Stimulated activated naive B cell treated with anti-CD40 and anti-IgM and Interleukin-4, amounts not matched to agents 10 μg/mL and 1 μg/mL and 100 μg/mL, for 72 hours (primary cell): ENCODE results near the gene TYROBP.
"Not testable (repeated sequence)": the region's sequence is repeated elsewhere in the genome, so short reads cannot be mapped to it uniquely, and the experiment has no call there.

Experiments used
- ATAC-seq, 2 donors: fragments of 150-1000 bp; cut with Tn5 transposase; replicated peaks; 2 replicates each; pipeline ENCODE4 v1.10.0; 2021; ENCODE audit warnings: moderate library complexity in 1 of 2
- DNase-seq: peaks from one replicate; pipeline ENCODE4 v3.0.0; 2021
- H3K27ac Mint-ChIP-seq: one replicate; pipeline ENCODE4 v1.8.0; 2022; ENCODE audit warnings: mild to moderate bottlenecking, mixed read lengths
- H3K27me3 Mint-ChIP-seq, 2 donors: one replicate each; pipeline ENCODE4 v1.8.0; 2022; ENCODE audit warnings: mixed read lengths in 2 of 2
- H3K36me3 Mint-ChIP-seq, 2 donors: one replicate each; pipeline ENCODE4 v1.8.0; 2022; ENCODE audit warnings: mixed read lengths in 2 of 2, mild to moderate bottlenecking in 1 of 2
- H3K4me1 Mint-ChIP-seq, 2 donors: one replicate each; pipeline ENCODE4 v1.8.0; 2022; ENCODE audit warnings: mixed read lengths in 2 of 2, mild to moderate bottlenecking in 1 of 2
- H3K4me3 Mint-ChIP-seq, 2 donors: one replicate each; pipeline ENCODE4 v1.8.0; 2022; ENCODE audit warnings: mild to moderate bottlenecking in 2 of 2, mixed read lengths in 2 of 2, moderate library complexity in 1 of 2
- H3K9me3 Mint-ChIP-seq, 2 donors: one replicate each; pipeline ENCODE4 v1.8.0; 2022; ENCODE audit warnings: mixed read lengths in 2 of 2, mild to moderate bottlenecking in 1 of 2

The TYROBP gene

DNA sequence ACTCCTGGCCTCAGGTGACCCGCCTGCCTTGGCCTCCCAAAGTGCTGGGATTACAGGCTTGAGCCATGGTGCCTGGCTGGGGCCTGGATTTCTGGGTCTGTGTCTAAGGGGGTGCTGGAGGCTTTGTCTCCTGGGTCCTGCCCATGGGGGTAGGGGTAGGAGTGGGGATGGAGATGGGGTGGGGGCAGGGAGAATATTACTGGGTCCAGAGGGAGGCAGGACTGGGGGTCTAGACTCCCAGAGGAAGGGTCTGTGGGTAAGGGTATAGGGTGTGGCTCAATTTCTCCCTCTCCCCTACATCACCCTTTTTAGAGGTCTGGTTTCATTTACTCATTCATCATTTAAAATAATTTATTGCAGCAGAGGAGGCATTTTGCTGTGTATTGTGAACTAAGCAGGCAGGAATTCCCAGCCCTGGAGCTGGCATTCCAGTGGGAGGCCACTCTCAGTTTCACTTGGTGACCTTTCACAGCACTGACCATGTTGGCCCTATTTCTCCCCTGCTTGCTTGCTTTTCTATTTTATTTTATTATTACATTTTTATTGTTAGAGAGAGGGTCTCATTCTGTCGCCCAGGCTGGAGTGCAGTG is 6.9 kb downstream of the TYROBP start:
- Mint-ChIP-seq H3K36me3 (peaks cover 42 to 43% of the 10 kb centered on the region in 2 donors), H3K9me3 (no peaks in the 10 kb centered on the region), H3K4me3 (peak overlapping the region; percentile 97 to 98), H3K27ac (peak overlapping the region; percentile 100), H3K4me1 (peaks cover 41 to 65% of the 10 kb centered on the region in 2 donors), H3K27me3 (no peaks in the 10 kb centered on the region)
- ATAC-seq (no peak), DNase-seq (no peak)

GRCh38 chr19:35899547-35900214 is 8.4 kb downstream of the TYROBP start:
- DNase-seq = peak; percentile 96
- Mint-ChIP-seq H3K36me3 (peaks cover 51 to 52% of the 10 kb centered on the region in 2 donors), H3K4me1 (peaks cover 42 to 66% of the 10 kb centered on the region in 2 donors), H3K27ac (peak overlapping the region; percentile 100), H3K9me3 (no peaks in the 10 kb centered on the region), H3K27me3 (no peaks in the 10 kb centered on the region), H3K4me3 (peak overlapping the region; percentile 97 to 98)
- peak; percentile 62 to 69 for ATAC-seq

DNA sequence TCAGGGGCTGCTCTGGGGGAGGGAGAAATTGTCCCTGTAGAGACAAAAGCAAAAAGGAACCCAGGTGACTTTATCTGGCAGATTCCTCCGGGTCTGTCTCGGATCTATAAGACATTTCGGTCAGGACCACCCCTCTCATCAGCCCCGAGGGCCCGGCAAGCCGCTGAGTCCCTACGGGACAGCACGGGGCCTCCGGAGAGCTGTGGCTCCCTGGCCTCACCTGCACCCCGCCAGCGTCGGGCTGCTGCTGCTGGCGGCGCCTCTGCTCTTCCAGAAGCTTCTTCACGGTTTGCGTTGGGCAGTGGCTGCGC is 9.6 kb downstream of the TYROBP start:
- H3K4me3 Mint-ChIP-seq = peak overlapping the region; percentile 97 to 98

GRCh38 chr19:35897706-35898451 is 10.2 kb downstream of the TYROBP start:
- no peak for ATAC-seq
- Mint-ChIP-seq H3K4me1 (peaks cover 26 to 50% of the 10 kb centered on the region in 2 donors), H3K27me3 (no peaks in the 10 kb centered on the region), H3K9me3 (no peaks in the 10 kb centered on the region), H3K4me3 (peak overlapping the region; percentile 97 to 98), H3K36me3 (peaks cover 58 to 64% of the 10 kb centered on the region in 2 donors), H3K27ac (peak overlapping the region; percentile 100)
- no peak for DNase-seq

More for the DNA sequence above, 9.6 kb downstream of the TYROBP start:
- H3K36me3 Mint-ChIP-seq = peaks cover 56 to 61% of the 10 kb centered on the region in 2 donors
- peaks cover 32 to 54% of the 10 kb centered on the region in 2 donors for H3K4me1 Mint-ChIP-seq
- H3K27me3 Mint-ChIP-seq = no peaks in the 10 kb centered on the region
- H3K27ac Mint-ChIP-seq = peak overlapping the region; percentile 100
- H3K9me3 Mint-ChIP-seq = no peaks in the 10 kb centered on the region
- DNase-seq (no peak), ATAC-seq (no peak)

DNA sequence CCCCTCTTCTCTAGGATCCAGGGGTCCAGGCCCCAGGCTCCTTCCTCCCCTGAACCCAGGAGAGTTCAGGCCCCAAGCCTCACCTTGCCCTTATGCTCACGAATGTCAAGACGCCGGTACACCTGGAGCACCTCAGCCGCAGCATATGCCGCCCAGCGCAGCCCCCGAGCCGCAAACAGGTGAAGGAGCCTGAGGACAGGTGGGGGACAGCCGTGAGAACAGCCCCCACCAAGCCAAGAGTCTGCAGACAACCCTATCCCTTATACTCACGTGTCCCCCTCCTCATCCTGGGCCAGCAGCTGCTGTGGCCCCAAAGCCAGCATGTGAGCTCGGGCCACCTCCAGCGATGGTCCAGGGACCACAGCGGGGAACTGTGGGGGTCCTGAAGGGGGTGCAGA is 11.5 kb downstream of the TYROBP start:
- no peak for ATAC-seq
- H3K27ac Mint-ChIP-seq = peak overlapping the region; percentile 90
- peaks cover 66 to 74% of the 10 kb centered on the region in 2 donors for H3K36me3 Mint-ChIP-seq
- H3K4me1 Mint-ChIP-seq = peaks cover 19 to 42% of the 10 kb centered on the region in 2 donors
- no peaks in the 10 kb centered on the region for H3K9me3 Mint-ChIP-seq
- H3K27me3 Mint-ChIP-seq = no peaks in the 10 kb centered on the region
- DNase-seq = no peak
- peak overlapping the region; percentile 97 to 98 for H3K4me3 Mint-ChIP-seq

- H3K9me3 Mint-ChIP-seq = no peaks in the 10 kb centered on the region
- H3K4me1 Mint-ChIP-seq = peaks cover 19 to 36% of the 10 kb centered on the region in 2 donors
- peak overlapping the region; percentile 90 for H3K27ac Mint-ChIP-seq
- peaks cover 67 to 75% of the 10 kb centered on the region in 2 donors for H3K36me3 Mint-ChIP-seq
- DNase-seq = no peak
- no peak for ATAC-seq
- no peaks in the 10 kb centered on the region for H3K27me3 Mint-ChIP-seq
- peak overlapping the region; percentile 79 to 97 for H3K4me3 Mint-ChIP-seq
Measured at GRCh38 chr19:35895911-35896642, 12.0 kb downstream of the TYROBP start.

DNA sequence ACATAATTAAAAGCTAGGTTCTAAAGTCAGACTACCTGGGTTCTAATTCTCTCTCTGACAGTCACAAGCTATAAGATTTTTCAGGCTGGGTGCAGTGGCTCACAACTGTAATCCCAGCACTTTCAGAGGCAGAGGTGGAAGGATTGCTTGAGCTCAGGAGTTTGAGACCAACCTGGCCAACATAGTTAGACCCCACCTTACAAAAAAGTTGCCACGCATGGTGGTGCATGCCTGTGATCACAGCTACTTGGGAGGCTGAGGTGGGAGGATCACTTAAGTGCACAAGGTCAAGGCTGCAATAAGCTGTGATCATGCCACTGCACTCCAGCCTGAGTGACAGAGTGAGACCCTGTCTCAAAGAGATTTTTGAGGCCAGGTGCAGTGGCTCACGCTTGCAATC is 13.8 kb downstream of the TYROBP start:
- Mint-ChIP-seq H3K27ac (peak overlapping the region; percentile 42), H3K36me3 (peaks cover 73 to 82% of the 10 kb centered on the region in 2 donors), H3K27me3 (no peaks in the 10 kb centered on the region), H3K4me3 (no peak overlapping the region), H3K9me3 (peaks cover 0 to 1% of the 10 kb centered on the region in 2 donors), H3K4me1 (peaks cover 23 to 39% of the 10 kb centered on the region in 2 donors)
- DNase-seq = no peak
- ATAC-seq = no peak

- H3K4me1 Mint-ChIP-seq = peaks cover 26 to 48% of the 10 kb centered on the region in 2 donors
- H3K4me3 Mint-ChIP-seq, H3K27me3 Mint-ChIP-seq, DNase-seq, ATAC-seq, H3K9me3 Mint-ChIP-seq: not testable (repeated sequence)
- H3K36me3 Mint-ChIP-seq = peaks cover 73 to 86% of the 10 kb centered on the region in 2 donors
- peak overlapping the region; percentile 76 for H3K27ac Mint-ChIP-seq
Measured at GRCh38 chr19:35891819-35892218, 16.3 kb downstream of the TYROBP start.

DNA sequence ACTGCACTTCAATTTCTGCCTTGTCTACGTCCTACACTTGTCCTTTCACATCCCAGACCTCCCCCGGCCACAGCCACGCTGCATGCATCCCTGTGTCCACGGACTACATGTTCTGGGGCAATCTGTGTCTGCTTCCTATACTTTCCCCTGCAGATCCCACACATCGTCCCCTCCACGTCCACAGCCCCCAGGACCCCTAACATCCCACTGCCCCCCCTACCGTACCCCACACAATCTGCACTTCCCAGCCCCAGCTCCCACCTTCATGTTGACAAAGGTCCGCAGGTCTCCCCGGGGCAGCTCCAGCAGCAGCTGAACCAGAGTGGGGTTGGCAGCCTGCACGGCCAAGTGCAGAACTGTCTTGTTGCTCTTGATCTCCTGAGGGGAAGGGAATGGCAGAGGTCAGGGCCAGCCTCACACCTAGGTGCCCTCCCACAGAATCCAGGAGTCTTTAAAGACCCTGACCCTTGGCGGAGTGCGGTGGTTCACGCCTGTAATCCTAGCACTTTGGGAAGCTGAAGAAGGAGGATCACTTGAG is 17.9 kb downstream of the TYROBP start:
- H3K9me3 Mint-ChIP-seq = peaks cover 4 to 5% of the 10 kb centered on the region in 2 donors

DNA sequence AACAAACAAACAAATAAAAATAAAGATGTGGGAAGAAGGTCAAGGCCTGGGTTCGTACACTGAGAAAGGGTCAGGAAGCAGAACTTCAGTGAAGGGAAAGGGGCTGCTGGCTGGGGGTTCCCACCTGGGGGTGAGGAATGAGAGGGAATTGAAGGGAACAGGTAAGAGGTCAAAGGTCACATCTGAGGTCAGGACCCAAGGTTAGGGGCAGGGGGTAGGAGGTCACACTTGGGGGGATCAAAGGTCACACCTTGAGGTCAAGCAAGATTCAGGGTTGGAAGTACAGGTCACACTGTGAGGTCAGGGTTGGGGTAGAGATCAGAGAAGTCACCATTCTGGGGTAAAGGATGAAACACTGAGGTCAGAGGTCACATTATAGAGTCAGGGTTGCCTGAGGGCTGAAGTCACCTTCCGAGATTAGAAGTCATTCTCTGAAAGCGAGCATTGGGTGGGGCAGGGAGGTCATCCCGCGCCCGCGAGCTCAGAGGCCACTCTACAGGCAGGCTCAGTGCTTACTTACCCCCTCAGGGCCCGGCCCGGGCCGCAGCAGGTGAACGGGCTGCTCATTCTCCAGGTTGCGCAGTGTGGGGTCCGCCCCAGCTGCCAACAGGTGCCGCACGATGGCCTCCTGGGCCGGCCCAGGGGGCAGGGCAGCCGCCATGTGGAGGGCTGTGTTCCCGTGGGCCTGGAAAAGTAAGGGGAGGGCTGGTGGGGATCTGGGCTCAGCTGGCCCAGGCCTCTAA is 18.6 kb downstream of the TYROBP start:
- H3K4me1 Mint-ChIP-seq = peaks cover 29 to 49% of the 10 kb centered on the region in 2 donors
- peak overlapping the region; percentile 48 for H3K27ac Mint-ChIP-seq
- H3K27me3 Mint-ChIP-seq = no peaks in the 10 kb centered on the region
- H3K36me3 Mint-ChIP-seq = peaks cover 64 to 81% of the 10 kb centered on the region in 2 donors
- no peak for DNase-seq
- ATAC-seq = peak; percentile 3
- H3K9me3 Mint-ChIP-seq = peaks cover 4 to 5% of the 10 kb centered on the region in 2 donors
- H3K4me3 Mint-ChIP-seq = peak overlapping the region; percentile 12 to 28

More for the DNA sequence above, 17.9 kb downstream of the TYROBP start:
- Mint-ChIP-seq H3K36me3 (peaks cover 64 to 81% of the 10 kb centered on the region in 2 donors), H3K4me1 (peaks cover 26 to 46% of the 10 kb centered on the region in 2 donors), H3K4me3 (peak overlapping the region; percentile 28 to 41), H3K27ac (peak overlapping the region; percentile 92), H3K27me3 (no peaks in the 10 kb centered on the region)
- no peak for DNase-seq
- peak; percentile 7 to 15 for ATAC-seq

DNA sequence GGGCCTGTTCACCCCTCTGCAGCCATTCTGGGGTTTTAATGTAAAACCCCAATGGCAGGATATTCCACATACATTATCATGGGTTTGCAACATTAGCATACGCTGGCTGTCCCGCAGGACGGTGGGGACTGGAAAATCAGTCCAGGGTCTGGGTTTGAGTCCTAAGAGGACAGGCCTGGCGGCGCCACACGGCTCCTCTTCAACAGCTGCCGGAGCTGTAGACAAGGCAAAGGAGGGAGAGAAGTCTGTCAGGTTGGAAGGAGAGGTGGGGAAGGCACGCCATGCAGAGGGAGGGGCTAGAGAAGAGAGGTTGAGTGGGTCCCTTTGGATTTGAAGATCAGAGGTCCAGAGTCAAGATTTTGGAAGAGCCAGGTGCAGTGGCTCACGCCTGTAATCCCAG is 19.7 kb downstream of the TYROBP start:
- peak overlapping the region; percentile 72 for H3K27ac Mint-ChIP-seq
- DNase-seq = no peak
- peaks cover 56 to 70% of the 10 kb centered on the region in 2 donors for H3K36me3 Mint-ChIP-seq
- peak overlapping the region; percentile 7 to 8 for H3K4me3 Mint-ChIP-seq
- peaks cover 4 to 5% of the 10 kb centered on the region in 2 donors for H3K9me3 Mint-ChIP-seq
- peaks cover 31 to 56% of the 10 kb centered on the region in 2 donors for H3K4me1 Mint-ChIP-seq
- ATAC-seq = no peak
- H3K27me3 Mint-ChIP-seq = no peaks in the 10 kb centered on the region

GRCh38 chr19:35887197-35887596 is 20.9 kb downstream of the TYROBP start:
- Mint-ChIP-seq H3K4me1 (peaks cover 31 to 59% of the 10 kb centered on the region in 2 donors), H3K27me3 (no peaks in the 10 kb centered on the region), H3K9me3 (peaks cover 4 to 5% of the 10 kb centered on the region in 2 donors), H3K27ac (peak overlapping the region; percentile 72), H3K36me3 (peaks cover 46 to 59% of the 10 kb centered on the region in 2 donors), H3K4me3 (peak overlapping the region in 1 of 2 donors; percentile 25)
- ATAC-seq = no peak
- DNase-seq = no peak

DNA sequence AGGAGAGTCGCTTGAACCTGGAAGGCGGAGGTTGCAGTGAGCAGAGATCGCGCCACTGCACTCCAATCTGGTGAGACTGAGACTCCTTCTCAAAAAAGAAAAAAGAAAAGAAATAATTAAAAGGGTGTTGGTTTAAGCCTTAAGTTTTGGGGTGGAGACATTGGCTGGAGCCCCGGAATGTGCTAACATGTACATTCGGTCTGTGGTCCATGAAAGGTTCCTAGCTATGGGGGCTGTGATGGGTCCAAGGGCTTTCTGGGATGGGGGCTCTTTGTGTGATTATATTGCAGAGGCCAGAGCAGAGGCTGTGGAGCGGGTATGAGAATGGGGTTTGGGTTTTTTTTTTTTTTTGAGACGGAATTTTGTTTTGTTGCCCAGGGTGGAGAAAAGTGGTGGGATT is 22.2 kb downstream of the TYROBP start:
- ATAC-seq = no peak
- H3K4me3 Mint-ChIP-seq = no peak overlapping the region
- peaks cover 40 to 52% of the 10 kb centered on the region in 2 donors for H3K36me3 Mint-ChIP-seq
- H3K27me3 Mint-ChIP-seq = no peaks in the 10 kb centered on the region
- DNase-seq = no peak
- peaks cover 4 to 5% of the 10 kb centered on the region in 2 donors for H3K9me3 Mint-ChIP-seq
- H3K27ac Mint-ChIP-seq = peak overlapping the region; percentile 95
- peaks cover 31 to 60% of the 10 kb centered on the region in 2 donors for H3K4me1 Mint-ChIP-seq
